GM18519 (cell line): ENCODE measurements around the gene EEF1AKMT3.

Source experiments
- ATAC-seq: cut with Tn5 transposase; IDR thresholded peaks from one replicate; pipeline ENCODE4 v1.9.1; 2021; ENCODE audit warnings: mild to moderate bottlenecking, moderate library complexity; ENCODE audit not compliant: unreplicated experiment, low FRiP score

EEF1AKMT3 gene

DNA sequence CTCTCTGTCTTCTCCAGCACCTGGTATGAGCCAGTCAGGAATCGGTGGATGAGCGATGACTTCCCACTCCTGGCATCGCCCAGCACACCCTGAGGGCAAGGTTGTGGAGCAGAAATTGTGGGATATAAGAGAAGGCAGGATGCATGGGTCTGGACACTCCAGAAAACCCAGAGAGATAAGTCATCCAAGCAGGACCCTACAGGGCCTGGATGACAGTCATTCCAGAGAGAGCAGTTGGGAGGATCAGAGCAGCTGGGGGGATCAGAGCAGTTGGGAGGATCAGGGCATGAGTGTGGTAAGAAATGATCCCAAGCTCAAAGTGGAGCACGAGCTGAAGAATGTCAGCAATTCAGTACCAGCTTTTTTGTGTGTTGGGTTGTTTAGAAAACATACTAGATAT, 37.8 kb upstream of the EEF1AKMT3 start:
- no peak for ATAC-seq

DNA sequence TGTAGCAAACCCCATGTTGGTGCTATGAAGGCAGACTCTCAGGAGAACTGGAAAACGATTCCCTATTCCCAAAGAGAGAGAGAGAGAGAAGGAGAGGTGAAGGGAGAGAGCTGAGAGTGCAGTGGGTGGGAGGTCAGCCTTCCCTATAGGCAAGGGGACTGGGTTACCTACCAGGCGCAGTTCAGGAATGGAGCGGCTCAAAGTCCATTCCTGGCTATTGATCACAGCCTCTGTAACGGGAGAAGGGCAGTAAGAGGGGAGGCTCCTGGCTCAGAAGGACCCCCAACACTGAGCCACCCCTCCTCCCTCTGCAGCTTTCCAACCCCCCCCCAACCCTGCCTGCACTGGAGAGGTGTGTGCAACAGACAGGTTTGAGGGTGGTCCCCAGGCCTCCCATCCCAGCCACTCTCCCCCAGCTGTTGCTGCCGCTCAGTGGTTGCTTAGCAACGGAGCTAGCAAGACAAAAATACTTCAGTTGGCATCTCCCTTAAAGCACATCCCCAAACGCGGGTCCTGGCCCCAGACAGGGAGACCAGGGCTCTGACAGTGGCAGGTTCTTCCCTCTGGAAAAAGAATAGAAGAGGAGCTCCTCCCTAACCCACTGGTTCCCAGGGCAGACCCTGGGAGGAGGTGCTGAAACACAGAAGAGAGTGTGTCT, 37.1 kb upstream of the EEF1AKMT3 start:
- ATAC-seq = no peak

DNA sequence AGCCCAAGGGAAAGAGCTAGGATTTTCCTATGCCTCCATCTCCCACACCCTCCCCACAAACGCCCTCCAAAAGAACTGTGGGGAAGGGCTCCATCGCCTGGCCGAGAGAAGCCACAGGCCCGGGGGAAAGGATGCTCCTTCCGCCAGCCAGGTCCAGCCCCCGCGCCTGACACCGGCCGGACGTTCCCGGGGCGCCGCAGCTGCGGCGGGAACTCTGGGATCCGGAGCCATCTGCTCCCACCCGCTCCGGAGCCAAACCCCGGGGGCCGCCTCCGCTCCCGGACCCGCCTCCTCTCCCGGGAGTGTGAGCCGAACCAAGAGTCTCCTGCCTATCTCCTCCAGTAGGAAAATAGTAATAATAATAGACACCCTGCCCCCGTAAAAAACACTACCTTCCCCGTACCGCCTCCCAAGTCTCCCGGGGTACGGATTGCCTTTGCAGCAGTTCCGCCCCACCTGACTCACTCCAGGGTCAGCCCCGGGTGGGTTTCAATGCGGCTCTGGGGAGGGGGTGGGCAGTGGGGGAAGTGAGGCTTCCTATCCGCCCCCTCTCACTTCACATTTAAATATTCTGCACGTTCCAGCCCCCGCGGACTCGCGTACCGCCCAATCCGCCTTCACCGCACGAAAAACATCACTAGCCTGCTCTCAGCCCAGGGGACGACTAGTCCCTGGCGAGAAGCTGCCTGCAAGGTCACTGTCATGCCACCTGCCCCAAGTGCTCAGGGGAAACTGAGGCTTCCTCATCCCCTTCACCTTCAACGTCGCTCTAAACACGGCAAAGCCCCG, 36.3 kb upstream of the EEF1AKMT3 start:
- ATAC-seq = no peak

DNA sequence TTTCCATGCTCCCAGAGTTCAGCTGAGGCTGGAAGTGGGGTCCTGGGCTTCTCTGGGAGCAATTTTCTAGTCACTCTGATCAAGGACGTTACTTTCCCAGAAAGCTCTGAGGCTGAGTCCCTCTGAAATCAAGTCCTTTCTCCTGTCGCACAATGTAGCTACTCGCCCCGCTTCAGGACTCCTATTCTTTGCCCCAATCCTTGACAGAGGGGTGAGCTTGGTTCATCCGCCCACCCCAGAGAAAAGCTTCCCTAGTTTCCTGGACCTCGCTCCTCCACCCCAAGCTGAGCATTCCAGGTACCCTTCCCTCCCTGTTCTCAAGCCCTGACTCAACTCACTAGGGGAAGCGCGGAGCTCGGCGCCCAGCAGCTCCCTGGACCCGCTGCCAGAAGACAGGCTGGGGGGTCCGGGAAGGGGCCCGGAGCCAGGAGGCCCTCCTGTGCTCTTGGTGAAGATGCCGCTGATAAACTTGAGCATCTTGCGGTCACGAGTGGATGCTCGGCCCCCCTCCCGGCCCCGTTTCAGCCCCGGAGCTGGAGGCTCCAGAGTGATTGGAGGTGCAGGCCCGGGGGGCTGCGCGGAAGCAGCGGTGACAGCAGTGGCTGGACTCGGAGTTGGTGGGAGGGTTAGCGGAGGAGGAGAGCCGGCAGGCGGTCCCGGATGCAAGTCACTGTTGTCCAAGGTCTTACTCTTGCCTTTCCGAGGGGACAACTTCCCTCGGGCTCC, 35.5 kb upstream of the EEF1AKMT3 start:
- ATAC-seq = no peak

DNA sequence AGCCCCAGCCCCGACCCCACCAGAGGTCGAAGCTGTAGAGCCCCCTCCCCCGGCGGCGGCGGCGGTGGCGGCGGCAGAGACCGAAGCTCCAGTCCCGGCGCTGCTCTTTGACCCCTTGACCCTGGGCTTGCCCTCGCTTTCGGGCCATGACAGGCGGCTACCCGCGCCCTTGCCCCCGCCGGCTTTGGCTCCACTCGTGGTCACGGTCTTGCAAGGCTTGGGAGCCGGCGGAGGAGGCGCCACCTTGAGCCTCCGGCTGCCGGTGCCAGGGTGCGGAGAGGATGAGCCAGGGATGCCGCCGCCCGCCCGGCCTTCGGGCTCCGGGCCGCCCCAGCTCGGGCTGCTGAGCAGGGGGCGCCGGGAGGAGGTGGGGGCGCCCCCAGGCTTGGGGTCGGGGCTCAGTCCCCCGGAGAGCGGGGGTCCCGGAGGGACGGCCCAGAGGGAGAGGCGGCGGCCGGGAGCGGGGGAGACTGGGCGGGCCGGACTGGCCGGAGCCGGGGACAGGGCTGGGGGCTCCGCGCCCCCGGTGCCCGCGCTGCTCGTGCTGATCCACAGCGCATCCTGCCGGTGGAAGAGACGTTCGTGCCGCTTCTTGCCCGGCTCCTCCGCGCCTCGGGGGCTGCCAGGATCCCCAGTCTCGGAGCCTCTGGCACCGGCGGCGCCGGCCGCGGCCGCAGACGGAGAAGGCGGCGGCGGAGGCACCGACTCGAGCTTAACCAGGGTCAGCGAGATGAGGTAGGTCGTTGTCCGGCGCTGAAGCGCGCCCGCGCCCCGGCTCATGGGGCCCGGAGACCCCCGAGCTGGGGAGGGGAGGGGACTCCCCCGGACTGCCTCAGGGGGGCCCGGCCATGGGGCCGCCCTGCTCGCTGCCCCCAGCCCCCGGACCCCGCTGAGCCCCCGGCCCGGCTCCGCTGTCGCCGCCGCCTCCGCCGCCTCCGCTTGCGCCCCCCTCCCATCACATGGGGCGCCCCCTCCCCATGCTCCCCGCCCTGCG, 34.6 kb upstream of the EEF1AKMT3 start:
- no peak for ATAC-seq

DNA sequence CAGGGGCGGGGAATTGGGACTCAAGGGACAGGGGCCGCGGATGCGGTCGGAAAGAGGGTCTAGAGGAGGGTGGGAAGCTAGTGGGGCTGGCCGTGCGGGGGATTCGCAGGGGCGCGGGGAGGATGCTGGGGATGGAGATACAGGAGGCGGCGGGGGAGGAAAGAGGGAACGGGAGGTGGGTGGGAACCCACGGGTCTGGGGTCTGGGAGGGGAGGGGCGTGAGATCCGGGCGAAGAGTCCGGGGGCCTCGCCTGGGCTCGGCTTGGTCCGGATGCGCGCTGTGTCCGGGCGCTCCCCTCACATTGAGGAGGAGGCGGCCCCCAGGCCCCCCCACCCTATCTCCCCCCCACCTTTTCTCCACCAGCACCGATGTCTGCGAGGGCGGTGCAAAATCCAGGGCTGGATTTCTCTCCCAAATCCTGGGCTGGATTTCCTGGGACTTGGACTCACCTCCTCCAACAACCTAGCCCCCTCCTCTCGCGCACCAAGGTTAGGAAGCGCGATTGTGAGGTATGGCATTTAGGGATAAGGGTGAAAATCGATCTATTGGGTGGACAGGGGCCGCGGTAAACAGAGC, 33.7 kb upstream of the EEF1AKMT3 start, which contains the start of gene AGAP2:
Gene AGAP2 (minus strand): TSS at position 82 of the 577 bp plus-strand sequence. CDS start 496 bp downstream, outside the sequence.
- ATAC-seq = no peak

DNA sequence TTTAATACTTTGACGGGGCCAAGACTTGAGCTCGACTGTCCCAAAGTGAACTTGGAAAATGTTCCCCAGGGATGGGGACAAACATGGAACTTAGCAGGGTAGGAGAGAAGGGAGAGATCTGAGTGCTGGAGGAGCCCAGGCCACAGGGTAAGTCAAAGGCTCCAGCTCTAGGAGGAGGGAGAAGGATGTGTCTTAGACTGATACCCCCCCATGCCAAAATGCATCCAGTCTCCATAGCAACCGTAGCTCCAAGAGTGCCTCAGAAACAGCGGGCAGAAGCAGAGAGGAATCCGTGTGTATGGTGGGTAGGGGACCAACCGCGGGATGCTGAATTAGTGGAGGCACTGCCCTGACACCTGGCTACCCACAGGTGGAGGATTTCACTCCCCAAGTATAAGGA, 33.0 kb upstream of the EEF1AKMT3 start:
- ATAC-seq = no peak

DNA sequence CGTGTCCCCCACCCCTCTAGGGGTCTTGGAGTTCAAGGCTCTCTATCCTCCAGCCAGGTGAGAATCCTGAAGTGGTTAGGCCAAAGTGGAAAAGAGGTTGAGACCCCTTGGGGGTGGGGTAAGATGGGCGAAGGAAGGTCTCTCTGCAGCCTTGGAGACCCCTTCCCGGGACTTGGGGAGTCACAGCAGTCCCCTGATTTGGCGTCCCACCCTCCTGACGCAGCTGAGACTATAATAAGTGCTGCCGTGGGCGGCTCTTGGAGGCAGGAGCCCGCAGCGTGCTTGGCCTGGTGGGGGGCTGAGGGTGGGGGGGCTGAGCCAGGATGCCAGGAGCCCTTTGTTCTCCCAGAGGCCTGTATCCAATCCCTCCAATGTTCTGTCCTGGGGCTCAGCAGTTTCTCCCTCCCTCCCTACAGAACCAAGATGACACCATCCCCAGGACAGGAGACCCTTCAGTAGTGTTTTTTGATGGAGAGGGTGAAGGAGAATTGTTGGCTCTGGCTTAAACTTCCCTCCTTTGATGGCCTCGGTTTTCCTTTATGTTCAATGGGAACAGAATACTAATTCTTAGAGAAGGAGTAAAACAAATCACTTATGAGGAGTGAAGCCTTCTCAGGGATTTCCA, 32.4 kb upstream of the EEF1AKMT3 start:
- no peak for ATAC-seq

DNA sequence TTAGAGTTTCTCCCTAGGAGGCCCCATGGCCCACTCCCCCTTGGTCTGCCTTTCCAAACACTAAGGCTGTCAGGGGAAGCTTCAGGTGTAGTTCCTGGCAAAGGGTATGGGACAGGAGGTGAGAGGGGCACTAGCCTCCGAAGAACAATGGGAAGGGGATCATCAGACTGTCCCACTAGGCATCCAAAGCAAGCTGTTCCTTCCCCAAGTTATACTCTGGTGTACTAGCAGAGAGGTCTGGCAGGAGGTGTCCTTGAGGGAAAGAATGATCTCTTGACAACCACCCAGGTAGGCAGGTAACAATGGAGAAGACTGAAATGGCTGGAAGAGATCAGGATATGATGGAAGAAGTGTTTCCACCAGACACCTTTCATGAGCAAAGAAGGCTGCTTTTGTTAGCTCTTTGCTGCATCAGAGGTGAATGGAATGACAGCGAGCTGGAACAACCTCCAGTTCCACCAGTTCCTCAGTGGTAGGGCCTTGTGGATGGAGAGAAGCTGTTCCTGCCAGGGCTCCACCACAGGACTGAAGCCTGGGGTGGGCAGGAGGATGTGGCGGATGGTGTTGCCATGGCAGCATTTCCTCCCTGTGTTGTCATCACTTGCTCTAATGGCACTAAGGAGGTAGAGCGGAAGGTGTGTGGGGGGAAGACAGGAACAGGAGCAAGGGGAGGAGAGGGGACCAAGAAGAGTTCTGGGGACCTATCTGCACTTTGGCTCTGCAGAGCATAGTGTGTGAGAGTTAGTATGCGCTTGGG, 31.6 kb upstream of the EEF1AKMT3 start:
- ATAC-seq = peak; percentile 43

DNA sequence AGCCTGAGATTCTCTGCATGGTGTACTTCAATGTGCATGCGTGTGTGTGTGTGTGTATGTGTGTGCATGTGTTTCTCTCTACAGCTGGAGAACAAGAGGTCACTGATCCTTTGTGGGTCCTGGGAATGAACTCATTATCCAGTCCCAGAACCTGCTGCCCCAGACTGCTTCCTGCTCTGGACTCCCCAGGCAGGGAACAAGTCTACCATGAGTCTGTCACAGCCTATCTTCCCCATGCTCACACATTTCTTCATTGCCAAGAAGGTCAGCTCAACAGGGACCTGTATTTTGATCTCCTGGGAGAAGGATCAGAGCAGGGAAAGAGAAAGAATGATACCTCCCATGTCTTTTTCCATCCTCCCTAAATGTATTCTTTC, 31.0 kb upstream of the EEF1AKMT3 start:
- ATAC-seq = no peak

DNA sequence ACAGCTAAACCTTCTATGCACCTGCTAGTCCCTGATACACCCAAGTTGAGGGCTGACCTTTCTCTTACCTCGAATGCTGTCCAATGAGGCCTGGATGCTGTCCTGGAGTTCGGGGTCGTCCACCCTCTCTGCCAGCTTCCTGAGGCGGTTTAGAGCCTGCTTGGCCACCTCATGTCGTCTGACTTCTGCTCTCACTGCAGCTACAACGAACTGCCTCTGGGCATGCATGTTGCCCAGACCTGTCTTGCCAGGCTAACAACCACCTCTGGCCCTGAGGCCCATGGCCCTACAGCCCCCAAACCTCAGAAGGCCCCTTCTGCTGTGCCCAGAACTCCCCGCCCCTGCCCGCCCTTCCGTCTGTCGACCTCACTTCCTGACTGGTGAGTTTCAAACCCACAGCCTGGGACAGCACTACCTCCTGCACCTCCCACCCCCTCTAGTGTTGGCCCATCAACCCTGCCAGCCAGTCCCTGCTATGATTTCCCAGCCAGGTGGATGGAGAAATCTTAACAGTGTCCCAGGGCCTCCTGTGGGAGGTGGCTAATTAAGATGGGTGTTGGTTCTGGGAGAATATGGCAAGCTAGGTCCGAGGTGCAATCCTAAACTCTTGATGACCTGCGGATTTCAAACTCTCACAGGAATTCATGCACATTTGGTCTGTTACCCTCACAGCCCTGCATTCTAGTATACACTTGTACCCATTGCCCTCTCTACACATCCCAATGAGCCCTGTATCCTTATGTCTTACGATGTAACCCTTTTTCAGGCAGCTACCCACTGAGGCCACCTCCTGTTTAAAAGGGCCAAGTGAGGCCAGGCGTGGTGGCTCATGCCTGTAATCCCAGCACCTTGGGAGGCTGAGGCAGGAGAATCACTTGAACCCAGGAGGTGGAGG, 30.3 kb upstream of the EEF1AKMT3 start:
- peak; percentile 52 for ATAC-seq

DNA sequence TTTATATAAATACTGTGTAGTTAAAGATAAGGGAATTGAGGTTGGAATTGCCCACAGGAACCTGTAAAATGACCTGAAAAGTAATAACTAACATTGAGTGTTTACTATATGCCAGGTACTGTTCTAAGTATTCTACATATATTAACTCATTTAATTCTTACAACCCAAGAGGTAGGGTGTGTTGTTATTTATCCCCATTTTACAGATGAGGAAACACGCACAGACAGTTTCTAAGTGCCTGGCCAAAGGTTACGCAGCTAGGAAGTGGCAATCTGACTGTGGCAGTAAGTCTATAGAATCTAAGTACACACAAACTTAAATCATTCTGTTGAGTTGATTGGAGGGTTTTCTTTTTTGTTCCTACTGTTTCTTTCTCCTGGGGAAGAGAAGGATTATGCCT, 28.6 kb upstream of the EEF1AKMT3 start:
- ATAC-seq = no peak

DNA sequence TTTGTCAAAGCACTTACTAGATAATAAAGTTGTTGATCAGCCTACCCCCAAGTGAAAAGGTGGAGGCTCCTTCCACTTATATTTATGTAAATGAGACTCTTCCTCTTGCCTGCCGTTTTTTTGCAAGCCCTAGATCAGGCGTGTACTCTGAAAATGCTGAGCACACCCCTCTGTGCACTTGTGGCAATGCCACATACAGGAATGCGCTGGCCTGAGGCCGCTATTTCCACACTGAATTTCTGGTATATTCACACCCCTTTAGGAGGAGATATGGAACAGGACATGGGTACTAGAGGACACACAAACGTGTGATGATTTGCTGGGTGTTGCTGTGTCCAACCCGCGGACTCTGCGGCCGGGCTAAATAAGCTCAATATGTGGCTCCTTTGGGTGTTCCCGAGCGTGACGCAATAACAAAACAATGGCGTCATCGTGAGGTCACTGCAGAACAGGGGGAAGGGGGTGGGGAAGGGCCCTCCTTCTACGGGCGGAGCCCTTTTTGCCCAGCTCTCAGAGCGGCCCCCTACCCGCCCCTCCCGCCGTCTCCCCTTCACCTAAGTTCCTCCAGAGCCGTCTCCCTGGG, 28.1 kb upstream of the EEF1AKMT3 start:
- ATAC-seq = peak; percentile 13

DNA sequence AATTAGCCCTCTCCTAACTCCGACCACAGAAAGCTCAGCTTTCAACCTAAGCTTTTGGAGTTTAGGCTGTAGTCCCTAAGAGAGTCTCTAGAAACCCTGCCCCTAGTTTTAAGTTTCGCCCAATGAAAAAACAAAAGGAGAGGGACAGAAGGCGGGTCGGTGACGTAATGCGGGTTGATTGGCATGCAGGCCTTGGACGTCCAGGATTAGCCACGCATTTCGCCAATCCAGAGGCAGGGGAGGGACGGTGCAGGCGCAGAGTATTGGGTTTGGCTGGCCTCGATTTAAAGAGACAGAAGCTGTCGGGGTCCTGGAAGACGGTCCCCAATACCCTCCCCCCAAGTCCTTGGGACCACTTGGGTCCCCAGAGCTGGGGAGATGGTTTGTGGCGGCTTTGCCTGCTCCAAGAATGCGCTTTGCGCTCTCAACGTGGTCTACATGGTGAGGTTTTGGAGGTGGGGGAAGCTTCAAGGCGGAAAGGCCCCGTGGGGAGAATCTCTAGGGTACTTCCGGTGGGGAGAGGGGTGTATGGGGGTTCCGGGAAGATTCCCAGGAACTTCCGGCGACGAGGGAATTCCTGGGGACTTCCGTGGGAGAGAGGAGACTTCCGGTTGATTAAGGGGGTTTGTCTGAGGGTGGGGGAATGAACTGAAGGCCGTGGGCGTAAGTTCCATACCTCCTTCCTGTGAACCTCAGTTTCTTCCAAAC, 27.5 kb upstream of the EEF1AKMT3 start, which contains the start of gene TSPAN31:
Gene TSPAN31 (plus strand): TSS at position 263 of the 708 bp plus-strand sequence. CDS start 116 bp downstream, at position 379.
- ATAC-seq = peak; percentile 72

DNA sequence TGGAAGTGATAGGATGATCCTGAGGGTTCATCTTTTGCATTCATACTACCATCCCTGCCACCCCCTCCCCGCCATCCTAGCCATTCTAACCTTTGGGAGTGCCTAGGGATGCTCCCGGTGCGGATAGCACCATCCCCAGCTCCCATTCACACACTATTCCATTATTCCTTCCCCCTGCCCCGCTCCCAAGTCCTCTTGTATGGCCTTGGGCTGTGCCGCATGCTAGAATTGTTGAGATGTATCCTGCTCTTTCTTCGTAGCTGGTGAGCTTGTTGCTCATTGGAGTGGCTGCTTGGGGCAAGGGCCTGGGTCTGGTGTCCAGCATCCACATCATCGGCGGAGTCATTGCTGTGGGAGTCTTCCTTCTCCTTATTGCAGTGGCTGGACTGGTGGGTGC, 26.9 kb upstream of the EEF1AKMT3 start:
- ATAC-seq = no peak

DNA sequence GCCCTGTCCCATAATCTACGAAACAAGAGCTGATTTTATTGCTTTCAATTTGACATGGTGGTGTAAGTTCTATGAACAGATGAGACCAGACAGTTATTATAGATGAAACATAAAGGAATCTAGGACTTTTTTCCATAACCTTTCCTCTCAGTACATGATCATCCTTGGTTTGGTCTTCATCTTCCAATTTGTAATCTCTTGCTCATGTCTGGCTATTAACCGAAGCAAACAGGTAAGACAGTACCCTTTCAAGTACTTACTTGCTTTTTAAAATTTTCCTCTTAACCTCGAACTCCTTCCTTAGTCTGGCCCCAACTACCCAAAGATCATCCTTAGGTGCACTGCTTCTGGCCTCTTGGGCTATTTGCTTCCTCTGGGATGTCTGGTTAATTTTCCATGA, 26.4 kb upstream of the EEF1AKMT3 start:
- no peak for ATAC-seq

DNA sequence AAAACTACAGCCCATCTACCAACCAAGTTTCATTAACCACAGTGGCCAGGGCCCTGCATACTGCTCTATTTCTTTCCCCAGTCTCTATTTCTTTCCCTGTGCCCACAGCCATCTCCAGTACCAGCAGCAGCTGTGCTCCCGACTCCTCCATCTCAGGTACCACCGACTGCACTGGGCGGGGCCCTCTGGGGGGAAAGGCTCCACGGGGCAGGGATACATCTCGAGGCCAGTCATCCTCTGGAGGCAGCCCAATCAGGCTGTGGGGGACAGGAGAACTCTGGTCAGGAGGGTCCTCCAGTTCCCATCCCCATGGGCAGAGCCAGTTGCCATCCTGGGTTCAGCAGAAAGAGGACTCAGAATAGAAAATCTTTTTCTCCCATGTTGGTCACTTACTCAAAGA, 23.4 kb upstream of the EEF1AKMT3 start:
- ATAC-seq = no peak
